SIG-M5 (cell line): ENCODE measurements around the gene CYB5D1.

Experiments
- DNase-seq: peaks from one replicate; lab custom pipeline; 2025; lab: John Stamatoyannopoulos, UW

Gene CYB5D1

GRCh38 chr17:7886227-7887037 is 28.6 kb downstream of the CYB5D1 start:
- no peak for DNase-seq

GRCh38 chr17:7887038-7887481 is 29.3 kb downstream of the CYB5D1 start:
- DNase-seq = no peak

- DNase-seq = peak; percentile 46
These were observed 29.8 kb downstream of the CYB5D1 start for GRCh38 chr17:7887482-7888183.

GRCh38 chr17:7888184-7888920 is 30.5 kb downstream of the CYB5D1 start, which contains the start of gene CHD3:
Gene CHD3 (plus strand): TSS chr17:7888789. CDS start chr17:7889001, 212 bp downstream.
- no peak for DNase-seq

- DNase-seq = no peak
These were observed 31.6 kb downstream of the CYB5D1 start for GRCh38 chr17:7889166-7889955.

- no peak for DNase-seq
These were observed 35.5 kb downstream of the CYB5D1 start for GRCh38 chr17:7893187-7893880.

- no peak for DNase-seq
These were observed 36.4 kb downstream of the CYB5D1 start for GRCh38 chr17:7894226-7894625.

GRCh38 chr17:7894866-7895265 is 37.1 kb downstream of the CYB5D1 start:
- DNase-seq = no peak

- no peak for DNase-seq
These were observed 39.3 kb downstream of the CYB5D1 start for GRCh38 chr17:7897090-7897489.

- no peak for DNase-seq
These were observed 40.0 kb downstream of the CYB5D1 start for GRCh38 chr17:7897773-7898172.

GRCh38 chr17:7903154-7904103 is 45.6 kb downstream of the CYB5D1 start:
- no peak for DNase-seq

GRCh38 chr17:7909089-7909488 is 51.3 kb downstream of the CYB5D1 start:
- no peak for DNase-seq

- no peak for DNase-seq
These were observed 52.5 kb downstream of the CYB5D1 start for GRCh38 chr17:7910281-7910680.

- no peak for DNase-seq
These were observed 52.9 kb downstream of the CYB5D1 start for GRCh38 chr17:7910711-7911110.

- no peak for DNase-seq
These were observed 53.3 kb downstream of the CYB5D1 start for GRCh38 chr17:7911116-7911515.
